Fibroblast of villous mesenchyme (primary cell): ENCODE results near the gene BBLN. TPM values are rescaled to one million over a fixed set of nuclear protein-coding genes. Genes with fewer than 3 reads are reported as not detected.

Source experiments
- DNase-seq: peaks from one replicate; pipeline ENCODE4 v3.0.0-alpha.2; 2010; ENCODE audit warnings: low read depth
- H3K4me3 ChIP-seq: 2 replicates; pipeline ENCODE4 v1.5.1; 2011; ENCODE audit warnings: low read depth, mild to moderate bottlenecking, low read length
- total RNA-seq: library from RNA; depleted of rRNA; stranded (reverse); fragments of >200 nt; gene quantifications from 2 replicates; pipeline ENCODE4 v1.2.3, GENCODE V29; 2012
- TF ChIP-seq, protein P1 (sequence below): IDR thresholded peaks from 2 replicates; pipeline ENCODE4 v1.5.1; 2012; ENCODE audit warnings: low read depth, mild to moderate bottlenecking, low read length; ENCODE audit not compliant: insufficient read depth

Gene BBLN
- total RNA-seq, 1 donor: 19.4 TPM

DNA sequence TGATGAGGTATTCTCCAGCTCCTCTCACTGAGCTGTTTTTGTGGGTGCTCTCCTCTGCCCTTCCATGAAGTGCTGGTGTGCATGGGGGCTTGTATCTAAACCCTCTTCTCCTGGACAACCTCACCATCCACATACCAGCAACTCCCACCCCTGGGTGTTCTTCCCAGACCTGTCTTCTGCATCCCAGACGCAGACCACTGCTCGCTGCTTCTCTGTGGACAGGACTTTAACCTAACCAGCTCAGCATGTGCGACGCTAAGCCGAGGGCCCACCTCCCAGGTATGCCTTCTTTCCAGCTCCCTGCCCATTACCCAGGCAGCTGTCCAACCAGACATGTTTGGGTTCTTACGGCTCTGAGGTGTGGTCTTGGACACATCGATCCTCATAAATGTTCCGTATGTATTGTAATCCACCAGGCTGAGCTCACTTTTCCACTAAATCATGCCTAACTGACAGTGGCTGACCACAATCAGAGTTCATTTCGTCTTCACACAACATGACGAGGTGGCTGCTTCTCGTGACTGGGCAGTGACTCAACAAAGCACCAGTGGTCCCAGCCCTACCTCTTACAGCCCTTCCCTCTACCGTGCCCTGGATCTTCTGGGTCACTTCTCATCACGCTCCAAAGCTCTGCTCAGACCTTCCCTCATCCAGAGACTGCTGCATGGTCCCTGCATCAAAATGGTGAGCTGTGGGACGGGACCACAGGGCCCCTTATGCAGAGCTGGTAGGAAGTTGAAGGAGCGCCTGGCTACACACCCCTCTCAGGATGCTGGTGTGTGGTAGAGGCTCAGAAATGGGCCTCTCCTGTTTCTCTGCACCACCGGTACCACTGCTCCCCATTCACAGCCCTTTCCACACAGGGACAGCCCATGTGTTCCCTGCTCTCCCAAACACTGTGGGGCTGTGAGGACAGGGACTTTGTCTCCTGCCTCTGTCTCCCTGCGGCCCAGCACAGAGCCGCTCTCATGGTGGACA, 23.0 kb upstream of the BBLN start:
- TF ChIP-seq, protein P1, sequence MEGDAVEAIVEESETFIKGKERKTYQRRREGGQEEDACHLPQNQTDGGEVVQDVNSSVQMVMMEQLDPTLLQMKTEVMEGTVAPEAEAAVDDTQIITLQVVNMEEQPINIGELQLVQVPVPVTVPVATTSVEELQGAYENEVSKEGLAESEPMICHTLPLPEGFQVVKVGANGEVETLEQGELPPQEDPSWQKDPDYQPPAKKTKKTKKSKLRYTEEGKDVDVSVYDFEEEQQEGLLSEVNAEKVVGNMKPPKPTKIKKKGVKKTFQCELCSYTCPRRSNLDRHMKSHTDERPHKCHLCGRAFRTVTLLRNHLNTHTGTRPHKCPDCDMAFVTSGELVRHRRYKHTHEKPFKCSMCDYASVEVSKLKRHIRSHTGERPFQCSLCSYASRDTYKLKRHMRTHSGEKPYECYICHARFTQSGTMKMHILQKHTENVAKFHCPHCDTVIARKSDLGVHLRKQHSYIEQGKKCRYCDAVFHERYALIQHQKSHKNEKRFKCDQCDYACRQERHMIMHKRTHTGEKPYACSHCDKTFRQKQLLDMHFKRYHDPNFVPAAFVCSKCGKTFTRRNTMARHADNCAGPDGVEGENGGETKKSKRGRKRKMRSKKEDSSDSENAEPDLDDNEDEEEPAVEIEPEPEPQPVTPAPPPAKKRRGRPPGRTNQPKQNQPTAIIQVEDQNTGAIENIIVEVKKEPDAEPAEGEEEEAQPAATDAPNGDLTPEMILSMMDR: no peak
- no peak overlapping the region for H3K4me3 ChIP-seq
- DNase-seq: peak; percentile 53

DNA sequence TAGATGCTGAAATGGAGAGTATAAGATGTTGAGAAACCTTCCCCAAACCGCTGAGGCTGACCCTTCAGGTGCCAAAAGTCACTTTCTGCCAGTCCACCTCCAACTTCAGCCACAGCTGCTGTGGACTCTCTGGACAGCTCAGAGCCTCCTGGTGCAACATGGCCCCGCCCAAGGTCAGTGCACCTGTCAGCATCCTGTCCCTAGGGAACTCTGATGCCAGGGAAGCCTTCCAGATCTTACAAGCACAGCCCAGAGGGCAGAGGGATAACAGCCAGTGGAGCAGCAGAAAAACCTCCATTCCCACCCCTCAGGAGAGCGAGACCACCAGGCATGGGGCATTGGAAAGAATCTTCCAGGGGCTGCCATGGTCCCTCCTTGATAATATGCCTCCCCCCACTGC, 22.1 kb upstream of the BBLN start:
- H3K4me3 ChIP-seq: no peak overlapping the region
- TF ChIP-seq, protein P1: no peak
- DNase-seq: no peak

DNA sequence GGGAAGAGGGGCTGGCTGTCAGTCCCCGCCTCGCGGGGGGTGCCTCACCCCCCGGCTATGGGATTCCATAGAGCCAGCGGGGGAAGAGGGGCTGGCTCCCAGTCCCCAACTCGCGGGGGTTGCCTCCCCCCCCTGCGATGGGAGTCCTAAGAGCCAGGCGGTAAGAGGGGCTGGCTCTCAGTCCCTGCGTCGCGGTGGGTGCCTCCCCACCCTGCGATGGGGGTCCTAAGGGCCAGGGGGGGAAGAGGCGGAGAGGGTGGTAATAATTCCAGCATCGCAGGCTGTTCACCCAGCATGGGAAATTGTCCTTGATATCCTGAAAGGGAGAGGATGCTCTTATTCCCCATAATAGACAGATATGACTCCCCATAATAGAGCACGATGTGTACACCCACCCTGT, 20.4 kb upstream of the BBLN start:
- DNase-seq: no peak
- TF ChIP-seq, protein P1: no peak

DNA sequence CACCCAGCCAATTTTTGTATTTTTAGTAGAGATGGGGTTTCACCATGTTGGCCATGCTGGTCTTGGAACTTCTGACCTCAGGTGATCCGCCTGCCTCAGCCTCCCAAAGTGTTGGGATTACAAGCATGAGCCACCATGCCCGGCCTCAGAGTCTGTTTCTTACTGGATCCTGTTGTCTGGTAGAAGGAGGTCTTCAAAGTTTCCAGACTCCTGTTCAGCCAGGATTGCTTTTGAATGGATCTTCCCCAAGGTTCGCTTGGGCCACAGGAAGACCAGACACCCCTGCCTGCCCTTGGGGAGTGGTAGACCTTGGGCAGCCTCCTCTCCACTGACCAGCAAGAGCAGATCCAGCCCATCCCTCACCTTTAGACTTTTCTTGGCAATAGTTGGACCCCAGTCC, 18.5 kb upstream of the BBLN start:
- no peak for DNase-seq
- TF ChIP-seq, protein P1: no peak
- no peak overlapping the region for H3K4me3 ChIP-seq

More for the DNA sequence above, 20.4 kb upstream of the BBLN start:
- H3K4me3 ChIP-seq: no peak overlapping the region

DNA sequence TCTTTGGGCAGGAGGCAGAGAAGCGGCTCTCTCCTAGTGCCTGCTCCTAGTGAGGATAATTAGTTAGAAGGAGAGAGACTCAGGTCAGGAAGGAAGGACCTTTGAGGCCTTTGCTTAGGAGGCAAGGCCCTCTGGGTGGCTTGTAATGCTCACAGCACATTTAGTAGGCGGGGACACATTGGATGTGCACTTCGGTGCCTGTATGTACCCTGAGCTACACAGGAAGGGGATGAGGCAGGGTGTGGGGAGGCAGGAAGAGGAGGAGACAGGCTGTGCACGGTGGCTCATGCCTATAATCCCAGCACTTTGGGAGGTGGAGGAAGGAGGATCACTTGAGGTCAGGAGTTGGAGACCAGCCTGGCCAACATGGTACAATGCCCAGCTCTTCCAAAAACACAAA, 18.0 kb upstream of the BBLN start:
- TF ChIP-seq, protein P1: no peak
- DNase-seq: no peak

DNA sequence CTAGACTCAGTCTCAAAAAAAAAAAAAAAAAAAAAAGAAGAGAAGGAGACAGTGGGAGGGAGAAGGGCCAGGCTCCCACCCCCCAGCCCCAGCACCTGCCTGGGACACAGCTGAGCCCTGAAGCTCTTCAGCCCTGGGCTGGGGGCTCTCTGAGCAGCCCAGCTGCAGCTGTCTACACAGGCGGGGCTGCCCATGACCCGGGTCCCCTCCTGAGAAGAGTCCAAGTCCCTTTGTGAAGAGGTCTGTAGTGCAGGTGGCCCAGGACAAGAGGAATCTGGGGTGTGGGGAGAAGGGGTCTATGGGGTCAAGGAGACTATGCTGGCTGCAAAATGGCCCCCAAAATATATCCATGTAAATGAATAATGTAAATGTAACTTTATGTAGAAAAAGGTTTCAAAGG, 17.5 kb upstream of the BBLN start:
- H3K4me3 ChIP-seq: no peak overlapping the region
- DNase-seq: no peak
- TF ChIP-seq, protein P1: no peak

More for the DNA sequence above, 18.0 kb upstream of the BBLN start:
- H3K4me3 ChIP-seq: no peak overlapping the region
